Fibroblast of lung (primary cell): ENCODE data around the gene CALD1. TPM values are rescaled to one million over a fixed set of nuclear protein-coding genes. Genes with fewer than 3 reads are reported as not detected.

ENCODE experiments used
- DNase-seq, 2 donors: peaks; one replicate each; pipeline versions ENCODE4 v3.0.0 to v3.0.0-alpha.2; 2010; ENCODE audit warnings: low read depth in 2 of 2
- H2AFZ ChIP-seq: 2 replicates; pipeline ENCODE4 v1.5.1; 2012; ENCODE audit warnings: low read length, control low read depth, inconsistent platforms
- H3K27ac ChIP-seq: 2 replicates; pipeline ENCODE4 v1.5.1; 2011; ENCODE audit warnings: low read length, control low read depth; ENCODE audit not compliant: insufficient read depth
- H3K27me3 ChIP-seq: 2 replicates; pipeline ENCODE4 v1.5.1; 2011; ENCODE audit warnings: mild to moderate bottlenecking, low read length; ENCODE audit not compliant: control insufficient read depth, insufficient read depth
- H3K36me3 ChIP-seq: 2 replicates; pipeline ENCODE4 v1.5.1; 2011; ENCODE audit warnings: low read length; ENCODE audit not compliant: control insufficient read depth, insufficient read depth
- H3K4me1 ChIP-seq: 2 replicates; pipeline ENCODE4 v1.5.1; 2011; ENCODE audit warnings: low read length; ENCODE audit not compliant: control insufficient read depth, insufficient read depth; ENCODE audit errors: extremely low read depth
- H3K4me2 ChIP-seq: 2 replicates; pipeline ENCODE4 v1.5.1; 2011; ENCODE audit warnings: low read length, control low read depth; ENCODE audit not compliant: insufficient read depth; ENCODE audit errors: extremely low read depth
- H3K4me3 ChIP-seq, 4 experiments: fragments of 200-600 bp in 1 of 4; sonication (generic) in 1 of 4; replicated peaks in 1 of 4; 2 replicates each; pipeline ENCODE4 v1.5.1; 2011 to 2016; ENCODE audit warnings: low read length in 4 of 4, low read depth in 3 of 4, mild to moderate bottlenecking in 3 of 4, control low read depth in 2 of 4, inconsistent platforms in 1 of 4, mixed read lengths in 1 of 4; ENCODE audit not compliant: insufficient read depth in 1 of 4; ENCODE audit errors: control extremely low read depth in 1 of 4
- H3K79me2 ChIP-seq: 2 replicates; pipeline ENCODE4 v1.5.1; 2012; ENCODE audit warnings: mild to moderate bottlenecking, low read length, inconsistent platforms; ENCODE audit not compliant: control insufficient read depth, insufficient read depth
- H3K9ac ChIP-seq: 2 replicates; pipeline ENCODE4 v1.5.1; 2011; ENCODE audit warnings: mild to moderate bottlenecking, low read length, control low read depth; ENCODE audit not compliant: insufficient read depth
- H3K9me3 ChIP-seq: 2 replicates; pipeline ENCODE4 v1.5.1; 2012; ENCODE audit warnings: low read depth, low read length; ENCODE audit not compliant: control insufficient read depth, insufficient read depth
- H4K20me1 ChIP-seq: 2 replicates; pipeline ENCODE4 v1.5.1; 2011; ENCODE audit warnings: low read length; ENCODE audit not compliant: control insufficient read depth, insufficient read depth; ENCODE audit errors: extremely low read depth
- CTCF ChIP-seq, 2 donors: IDR thresholded peaks in 1 of 2; conservative IDR thresholded peaks in 1 of 2; 1 replicate in 1 of 2; 2 replicates in 1 of 2; pipeline ENCODE4 v1.5.1; 2011 to 2012; ENCODE audit warnings: low read length in 2 of 2, control low read depth in 1 of 2, inconsistent platforms in 1 of 2, low read depth in 1 of 2, mild to moderate bottlenecking in 1 of 2
- EZH2 ChIP-seq: IDR thresholded peaks from 2 replicates; pipeline ENCODE4 v1.5.1; 2012; ENCODE audit warnings: low read length, control low read depth, mild to moderate bottlenecking; ENCODE audit errors: missing control alignments
- polyA plus RNA-seq, 2 donors: library from polyadenylated mRNA; depleted of rRNA in 1 of 2; stranded (reverse) in 1 of 2; unstranded in 1 of 2; fragments of >200 nt; gene quantifications; 2 replicates each; pipeline ENCODE4 v1.2.1, GENCODE V29; 2011 to 2012; ENCODE audit warnings: missing spikeins in 1 of 2
- total RNA-seq: library from RNA; depleted of rRNA; stranded (reverse); fragments of >200 nt; gene quantifications from 2 replicates; pipeline ENCODE4 v1.2.1, GENCODE V29; 2014

CALD1 gene
- total and polyA plus RNA-seq, 2 donors (not counting 1 experiment from before 2014, with no cell fraction given), result 343 to 1,187 TPM

- H3K79me2 ChIP-seq, result no peaks in the 10 kb centered on the region
- no peak overlapping the region for H3K4me3 ChIP-seq
- no peaks in the 10 kb centered on the region for H3K27me3 ChIP-seq
- H3K9ac ChIP-seq, result no peak overlapping the region
- no peak for DNase-seq
- no peaks in the 10 kb centered on the region for H4K20me1 ChIP-seq
- H3K4me1 ChIP-seq, result no peaks in the 10 kb centered on the region
- no peak overlapping the region for H3K27ac ChIP-seq
- H3K4me2 ChIP-seq, result no peak overlapping the region
- peaks cover 23% of the 10 kb centered on the region for H3K36me3 ChIP-seq
- no peak overlapping the region for H2AFZ ChIP-seq
- H3K9me3 ChIP-seq, result no peaks in the 10 kb centered on the region
- TF ChIP-seq EZH2, result no peak
- no peak for TF ChIP-seq CTCF (conservative IDR thresholded peaks at IDR 0.05 in 1 of 2, IDR thresholded peaks at IDR 0.05 in 1 of 2; ENCODE audit: low read depth in 1 of 2, low read length in 2 of 2)
Observed at GRCh38 chr7:134962270-134962780, 182.9 kb downstream of the CALD1 start.

GRCh38 chr7:134963036-134963435 lies 183.6 kb downstream of the CALD1 start:
- Histone ChIP-seq H3K36me3 (peaks cover 23% of the 10 kb centered on the region), H3K9ac (no peak overlapping the region)
- DNase-seq, result no peak

GRCh38 chr7:134966691-134967090 lies 187.3 kb downstream of the CALD1 start:
- Histone ChIP-seq H4K20me1 (no peaks in the 10 kb centered on the region), H2AFZ (no peak overlapping the region), H3K4me2 (no peak overlapping the region), H3K27me3 (no peaks in the 10 kb centered on the region), H3K36me3 (peaks cover 14% of the 10 kb centered on the region), H3K4me1 (no peaks in the 10 kb centered on the region), H3K79me2 (no peaks in the 10 kb centered on the region), H3K4me3 (no peak overlapping the region), H3K9ac (no peak overlapping the region), H3K27ac (no peak overlapping the region), H3K9me3 (no peaks in the 10 kb centered on the region)
- no peak for TF ChIP-seq EZH2
- no peak for TF ChIP-seq CTCF (conservative IDR thresholded peaks at IDR 0.05 in 1 of 2, IDR thresholded peaks at IDR 0.05 in 1 of 2; ENCODE audit: low read depth in 1 of 2, low read length in 2 of 2)
- DNase-seq, result no peak

More at GRCh38 chr7:134963036-134963435, 183.6 kb downstream of the CALD1 start:
- H4K20me1 ChIP-seq, result no peaks in the 10 kb centered on the region
- H3K4me2 ChIP-seq, result no peak overlapping the region
- H3K4me1 ChIP-seq, result no peaks in the 10 kb centered on the region
- no peaks in the 10 kb centered on the region for H3K79me2 ChIP-seq
- TF ChIP-seq CTCF (conservative IDR thresholded peaks at IDR 0.05 in 1 of 2, IDR thresholded peaks at IDR 0.05 in 1 of 2; ENCODE audit: low read depth in 1 of 2, low read length in 2 of 2), result no peak
- TF ChIP-seq EZH2, result no peak
- no peak overlapping the region for H2AFZ ChIP-seq
- H3K9me3 ChIP-seq, result no peaks in the 10 kb centered on the region
- H3K27ac ChIP-seq, result no peak overlapping the region
- H3K4me3 ChIP-seq, result no peak overlapping the region
- no peaks in the 10 kb centered on the region for H3K27me3 ChIP-seq
